ENCODE results near the gene FGF12. TPM values are rescaled to one million over a fixed set of nuclear protein-coding genes. Genes with fewer than 3 reads are reported as not detected.
A peak's percentile ranks its signal among the peaks of the same experiment; 100 is the strongest.

FGF12 gene
- total and polyA plus RNA-seq, 2 experiments from 2014 or later, result 6.0 to 14.3 TPM

DNA sequence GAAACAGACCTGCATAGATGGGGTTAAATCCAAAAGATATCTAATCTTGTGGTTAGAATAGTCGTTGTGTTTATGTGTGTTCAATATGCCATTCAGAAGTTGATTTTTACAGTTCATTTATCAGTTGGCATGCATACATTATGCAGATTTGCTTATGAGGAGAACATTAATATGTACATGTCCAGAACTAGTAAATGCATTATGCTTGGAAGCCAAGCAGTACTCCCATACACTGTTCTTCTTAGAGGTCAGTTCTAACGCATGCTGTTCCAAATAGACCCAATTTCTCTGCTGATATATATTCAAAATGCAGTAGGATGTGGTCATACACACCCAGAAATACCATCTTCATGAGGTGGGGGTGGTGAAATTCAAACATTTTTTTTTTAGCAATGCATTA is 956 bp downstream of the FGF12 start:
- Histone ChIP-seq H3K4me1 (ENCODE audit: insufficient read depth) (peaks cover 19% of the 10 kb centered on the region), H3K9me2 (ENCODE audit: insufficient read depth) (no peaks in the 10 kb centered on the region), H3F3A (replicated peaks; ENCODE audit: low read depth) (no peaks in the 10 kb centered on the region), H3K36me3 (ENCODE audit: insufficient read depth) (no peaks in the 10 kb centered on the region), H3K27me3 (ENCODE audit: insufficient read depth) (no peaks in the 10 kb centered on the region), H3K79me2 (replicated peaks; ENCODE audit: insufficient read depth) (no peaks in the 10 kb centered on the region), H2AFZ (no peak overlapping the region; the same call in 1 of the 2 replicates), H3K4me2 (peak overlapping the region; percentile 84), H3K4me3 (peak overlapping the region; percentile 74), H3K27ac (ENCODE audit: low read depth) (no peak overlapping the region), H4K20me1 (replicated peaks; ENCODE audit: insufficient read depth) (no peaks in the 10 kb centered on the region)
- ATAC-seq (no peak), DNase-seq (ENCODE audit: low spot score) (no peak)
- peaks cover 4% of the 10 kb centered on the region for H3K27me3 Mint-ChIP-seq (ENCODE audit: insufficient read depth, low read depth, poor library complexity)
- no peaks in the 10 kb centered on the region for H3K9me3 Mint-ChIP-seq
- no peak overlapping the region for H3K27ac Mint-ChIP-seq
- H3K36me3 Mint-ChIP-seq (ENCODE audit: low read depth), result no peaks in the 10 kb centered on the region
- TF ChIP-seq JUNB (IDR thresholded peaks at IDR 0.05; ENCODE audit: unreplicated experiment) (no peak), POLR2AphosphoS5 (IDR thresholded peaks at IDR 0.05; ENCODE audit: low read depth) (no peak), EZH2phosphoT487 (IDR thresholded peaks at IDR 0.05; ENCODE audit: unreplicated experiment) (no peak), ZNF331 (CRISPR knock-in tag; IDR thresholded peaks at IDR 0.05; ENCODE audit: low read depth) (no peak), STAT1 (IDR thresholded peaks at IDR 0.05; ENCODE audit: unreplicated experiment) (no peak), NANOG (IDR thresholded peaks at IDR 0.05; ENCODE audit: borderline replicate concordance) (no peak), EZH2 (IDR thresholded peaks at IDR 0.05; ENCODE audit: low read depth, unreplicated experiment) (no peak), ZNF114 (CRISPR knock-in tag; IDR thresholded peaks at IDR 0.05) (no peak)
- TF ChIP-seq, protein P1, sequence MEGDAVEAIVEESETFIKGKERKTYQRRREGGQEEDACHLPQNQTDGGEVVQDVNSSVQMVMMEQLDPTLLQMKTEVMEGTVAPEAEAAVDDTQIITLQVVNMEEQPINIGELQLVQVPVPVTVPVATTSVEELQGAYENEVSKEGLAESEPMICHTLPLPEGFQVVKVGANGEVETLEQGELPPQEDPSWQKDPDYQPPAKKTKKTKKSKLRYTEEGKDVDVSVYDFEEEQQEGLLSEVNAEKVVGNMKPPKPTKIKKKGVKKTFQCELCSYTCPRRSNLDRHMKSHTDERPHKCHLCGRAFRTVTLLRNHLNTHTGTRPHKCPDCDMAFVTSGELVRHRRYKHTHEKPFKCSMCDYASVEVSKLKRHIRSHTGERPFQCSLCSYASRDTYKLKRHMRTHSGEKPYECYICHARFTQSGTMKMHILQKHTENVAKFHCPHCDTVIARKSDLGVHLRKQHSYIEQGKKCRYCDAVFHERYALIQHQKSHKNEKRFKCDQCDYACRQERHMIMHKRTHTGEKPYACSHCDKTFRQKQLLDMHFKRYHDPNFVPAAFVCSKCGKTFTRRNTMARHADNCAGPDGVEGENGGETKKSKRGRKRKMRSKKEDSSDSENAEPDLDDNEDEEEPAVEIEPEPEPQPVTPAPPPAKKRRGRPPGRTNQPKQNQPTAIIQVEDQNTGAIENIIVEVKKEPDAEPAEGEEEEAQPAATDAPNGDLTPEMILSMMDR (conservative IDR thresholded peaks at IDR 0.05; ENCODE audit: low read depth in 2 of 2), result no peak
- TF ChIP-seq, protein P2, sequence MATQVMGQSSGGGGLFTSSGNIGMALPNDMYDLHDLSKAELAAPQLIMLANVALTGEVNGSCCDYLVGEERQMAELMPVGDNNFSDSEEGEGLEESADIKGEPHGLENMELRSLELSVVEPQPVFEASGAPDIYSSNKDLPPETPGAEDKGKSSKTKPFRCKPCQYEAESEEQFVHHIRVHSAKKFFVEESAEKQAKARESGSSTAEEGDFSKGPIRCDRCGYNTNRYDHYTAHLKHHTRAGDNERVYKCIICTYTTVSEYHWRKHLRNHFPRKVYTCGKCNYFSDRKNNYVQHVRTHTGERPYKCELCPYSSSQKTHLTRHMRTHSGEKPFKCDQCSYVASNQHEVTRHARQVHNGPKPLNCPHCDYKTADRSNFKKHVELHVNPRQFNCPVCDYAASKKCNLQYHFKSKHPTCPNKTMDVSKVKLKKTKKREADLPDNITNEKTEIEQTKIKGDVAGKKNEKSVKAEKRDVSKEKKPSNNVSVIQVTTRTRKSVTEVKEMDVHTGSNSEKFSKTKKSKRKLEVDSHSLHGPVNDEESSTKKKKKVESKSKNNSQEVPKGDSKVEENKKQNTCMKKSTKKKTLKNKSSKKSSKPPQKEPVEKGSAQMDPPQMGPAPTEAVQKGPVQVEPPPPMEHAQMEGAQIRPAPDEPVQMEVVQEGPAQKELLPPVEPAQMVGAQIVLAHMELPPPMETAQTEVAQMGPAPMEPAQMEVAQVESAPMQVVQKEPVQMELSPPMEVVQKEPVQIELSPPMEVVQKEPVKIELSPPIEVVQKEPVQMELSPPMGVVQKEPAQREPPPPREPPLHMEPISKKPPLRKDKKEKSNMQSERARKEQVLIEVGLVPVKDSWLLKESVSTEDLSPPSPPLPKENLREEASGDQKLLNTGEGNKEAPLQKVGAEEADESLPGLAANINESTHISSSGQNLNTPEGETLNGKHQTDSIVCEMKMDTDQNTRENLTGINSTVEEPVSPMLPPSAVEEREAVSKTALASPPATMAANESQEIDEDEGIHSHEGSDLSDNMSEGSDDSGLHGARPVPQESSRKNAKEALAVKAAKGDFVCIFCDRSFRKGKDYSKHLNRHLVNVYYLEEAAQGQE (IDR thresholded peaks at IDR 0.05; ENCODE audit: unreplicated experiment), result no peak
- TF ChIP-seq, protein P3, sequence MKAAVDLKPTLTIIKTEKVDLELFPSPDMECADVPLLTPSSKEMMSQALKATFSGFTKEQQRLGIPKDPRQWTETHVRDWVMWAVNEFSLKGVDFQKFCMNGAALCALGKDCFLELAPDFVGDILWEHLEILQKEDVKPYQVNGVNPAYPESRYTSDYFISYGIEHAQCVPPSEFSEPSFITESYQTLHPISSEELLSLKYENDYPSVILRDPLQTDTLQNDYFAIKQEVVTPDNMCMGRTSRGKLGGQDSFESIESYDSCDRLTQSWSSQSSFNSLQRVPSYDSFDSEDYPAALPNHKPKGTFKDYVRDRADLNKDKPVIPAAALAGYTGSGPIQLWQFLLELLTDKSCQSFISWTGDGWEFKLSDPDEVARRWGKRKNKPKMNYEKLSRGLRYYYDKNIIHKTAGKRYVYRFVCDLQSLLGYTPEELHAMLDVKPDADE (IDR thresholded peaks at IDR 0.05), result no peak
- H3K4me3 Mint-ChIP-seq, result peak overlapping the region; percentile 84; the same call in 1 of the 3 replicates
- peaks cover 20% of the 10 kb centered on the region; the same call in 2 of the 3 replicates for H3K4me1 Mint-ChIP-seq
